Neural cell (in vitro differentiated cells): Measurements from ENCODE around the gene ENGASE. TPM values are rescaled to one million over a fixed set of nuclear protein-coding genes. Genes with fewer than 3 reads are reported as not detected.

Source experiments
- H2AFZ ChIP-seq: fragments of 200-600, 300-800 bp; sonication (generic), shearing (Covaris generic); 2 replicates; pipeline ENCODE4 v1.6.0; 2014; ENCODE audit warnings: low read depth, mild to moderate bottlenecking, antibody characterized with exemption, low read length, moderate library complexity
- H3F3A ChIP-seq: fragments of 200-600 bp; shearing (Covaris generic); 2 replicates; pipeline ENCODE4 v1.6.1; 2016; ENCODE audit warnings: mild to moderate bottlenecking, moderate library complexity, mixed read lengths, antibody characterized with exemption, low read length; ENCODE audit not compliant: insufficient read depth, poor library complexity, severe bottlenecking
- H3K27ac ChIP-seq: fragments of 200-600, 300-800 bp; sonication (generic), shearing (Covaris generic); 2 replicates; pipeline ENCODE4 v1.5.1; 2014; ENCODE audit warnings: mild to moderate bottlenecking, low read length, moderate library complexity
- H3K27me3 ChIP-seq: fragments of 300-800, 200-600 bp; sonication (generic), shearing (Covaris generic); 2 replicates; pipeline ENCODE4 v1.6.0; 2014; ENCODE audit warnings: mild to moderate bottlenecking, low read depth, low read length, moderate library complexity; ENCODE audit not compliant: insufficient read depth
- H3K36me3 ChIP-seq: fragments of 300-800, 200-600 bp; sonication (generic), shearing (Covaris generic); 2 replicates; pipeline ENCODE4 v1.5.1; 2014; ENCODE audit warnings: mild to moderate bottlenecking, antibody characterized with exemption, low read length, moderate library complexity; ENCODE audit not compliant: insufficient read depth
- H3K4me2 ChIP-seq: fragments of 300-800, 200-600 bp; sonication (generic), shearing (Covaris generic); 2 replicates; pipeline ENCODE4 v1.6.0; 2014; ENCODE audit warnings: mild to moderate bottlenecking, low read length
- H3K4me3 ChIP-seq: fragments of 300-800, 200-600 bp; sonication (generic), shearing (Covaris generic); 2 replicates; pipeline ENCODE4 v1.5.1; 2014; ENCODE audit warnings: mild to moderate bottlenecking, low read length, moderate library complexity
- H3K79me2 ChIP-seq: fragments of 200-600 bp; shearing (Covaris generic); replicated peaks from 2 replicates; pipeline ENCODE4 v1.6.0; 2014; ENCODE audit warnings: mild to moderate bottlenecking, low read length, moderate library complexity; ENCODE audit not compliant: insufficient read depth
- H3K9ac ChIP-seq: fragments of 300-800, 200-600 bp; sonication (generic), shearing (Covaris generic); 2 replicates; pipeline ENCODE4 v1.6.1; 2016; ENCODE audit warnings: mild to moderate bottlenecking, low read length, mixed read lengths
- H3K9me2 ChIP-seq: fragments of 200-600 bp; shearing (Covaris generic); 2 replicates; pipeline ENCODE4 v1.6.1; 2016; ENCODE audit warnings: mild to moderate bottlenecking, low read length, mixed read lengths; ENCODE audit not compliant: insufficient read depth
- H3K9me3 ChIP-seq: fragments of 200-600, 300-800 bp; sonication (generic), shearing (Covaris generic); 2 replicates; pipeline ENCODE4 v1.6.1; 2016; ENCODE audit warnings: mild to moderate bottlenecking, mixed run types, low read length, moderate library complexity, mixed read lengths
- H4K20me1 ChIP-seq: fragments of 200-600 bp; shearing (Covaris generic); 2 replicates; pipeline ENCODE4 v1.6.1; 2016; ENCODE audit warnings: mild to moderate bottlenecking, mixed run types; ENCODE audit not compliant: insufficient read depth
- CTCF ChIP-seq: fragments of 450-650 bp; IDR thresholded peaks from 2 replicates; pipeline ENCODE4 v1.5.1; 2014; ENCODE audit warnings: antibody characterized with exemption, mild to moderate bottlenecking, moderate library complexity; ENCODE audit not compliant: poor library complexity, severe bottlenecking
- EP300 ChIP-seq: fragments of 450-650 bp; conservative IDR thresholded peaks from 2 replicates; pipeline ENCODE4 v1.6.1; 2014; ENCODE audit warnings: antibody characterized with exemption, mild to moderate bottlenecking, moderate library complexity; ENCODE audit not compliant: poor library complexity, severe bottlenecking
- EZH2 ChIP-seq: fragments of 200-600, 300-800 bp; shearing (Covaris generic), sonication (generic); IDR thresholded peaks from 2 replicates; pipeline ENCODE4 v1.6.1; 2014; ENCODE audit warnings: antibody characterized with exemption, low read length, borderline replicate concordance, mild to moderate bottlenecking; ENCODE audit not compliant: insufficient read depth, poor library complexity, severe bottlenecking
- MXI1 ChIP-seq: fragments of 450-650 bp; conservative IDR thresholded peaks from 2 replicates; pipeline ENCODE4 v1.6.1; 2014; ENCODE audit warnings: antibody characterized with exemption, mild to moderate bottlenecking; ENCODE audit not compliant: poor library complexity, severe bottlenecking
- POLR2AphosphoS5 ChIP-seq: IDR thresholded peaks from 2 replicates; pipeline ENCODE4 v1.6.1; 2012
- RAD21 ChIP-seq: fragments of 450-650 bp; conservative IDR thresholded peaks from 2 replicates; pipeline ENCODE4 v1.6.1; 2014; ENCODE audit warnings: antibody characterized with exemption, mild to moderate bottlenecking, moderate library complexity
- REST ChIP-seq: IDR thresholded peaks from 2 replicates; pipeline ENCODE4 v1.6.1; 2012; ENCODE audit warnings: borderline replicate concordance
- SMC3 ChIP-seq: fragments of 450-650 bp; conservative IDR thresholded peaks from 2 replicates; pipeline ENCODE4 v1.6.1; 2014; ENCODE audit warnings: antibody characterized with exemption, mild to moderate bottlenecking, moderate library complexity; ENCODE audit not compliant: poor library complexity
- TAF1 ChIP-seq: IDR thresholded peaks from 2 replicates; pipeline ENCODE4 v1.6.1; 2012; ENCODE audit warnings: low read depth
- polyA plus RNA-seq: library from polyadenylated mRNA; depleted of rRNA; stranded (reverse); fragments of >200 nt; gene quantifications from 2 replicates; pipeline ENCODE4 v1.2.3, GENCODE V29; 2014

The ENGASE gene
- polyA plus RNA-seq, 1 donor from 2014 or later, result 13.0 TPM

- TF ChIP-seq REST, result no peak
These were observed 47.2 kb upstream of the ENGASE start (continued) for GRCh38 chr17:79027274-79027924.

GRCh38 chr17:79027925-79028491, 46.6 kb upstream of the ENGASE start:
- H3K36me3 ChIP-seq, result no peaks in the 10 kb centered on the region
- H4K20me1 ChIP-seq, result no peaks in the 10 kb centered on the region
- TF ChIP-seq TAF1, result no peak
- no peak for TF ChIP-seq RAD21
- TF ChIP-seq CTCF, result no peak
- TF ChIP-seq REST, result no peak
- TF ChIP-seq SMC3, result no peak
- no peak for TF ChIP-seq POLR2AphosphoS5
- no peak for TF ChIP-seq EP300
- no peak for TF ChIP-seq EZH2
- TF ChIP-seq MXI1, result no peak
- no peaks in the 10 kb centered on the region for H3F3A ChIP-seq
- H3K9me2 ChIP-seq, result no peaks in the 10 kb centered on the region
- no peaks in the 10 kb centered on the region for H3K9me3 ChIP-seq
- no peak overlapping the region for H3K4me3 ChIP-seq
- no peak overlapping the region for H2AFZ ChIP-seq
- H3K79me2 ChIP-seq, result no peaks in the 10 kb centered on the region
- no peak overlapping the region for H3K9ac ChIP-seq
- peaks cover 22% of the 10 kb centered on the region for H3K27me3 ChIP-seq
- no peak overlapping the region for H3K27ac ChIP-seq
- no peak overlapping the region for H3K4me2 ChIP-seq
